DND-41 (cell line): ENCODE measurements around the gene ZNF280A.

Experiments
- EZH2 ChIP-seq: IDR thresholded peaks from 3 replicates; pipeline ENCODE4 v1.6.1; 2012; ENCODE audit warnings: borderline replicate concordance, low read depth, mild to moderate bottlenecking, moderate library complexity, low read length, inconsistent platforms; ENCODE audit not compliant: severe bottlenecking
- TF ChIP-seq, protein P1 (sequence below): IDR thresholded peaks from 2 replicates; pipeline ENCODE4 v1.5.1; 2012; ENCODE audit warnings: borderline replicate concordance, low read length, moderate library complexity, mild to moderate bottlenecking; ENCODE audit not compliant: poor library complexity, severe bottlenecking; ENCODE audit errors: extremely low read depth

DNA sequence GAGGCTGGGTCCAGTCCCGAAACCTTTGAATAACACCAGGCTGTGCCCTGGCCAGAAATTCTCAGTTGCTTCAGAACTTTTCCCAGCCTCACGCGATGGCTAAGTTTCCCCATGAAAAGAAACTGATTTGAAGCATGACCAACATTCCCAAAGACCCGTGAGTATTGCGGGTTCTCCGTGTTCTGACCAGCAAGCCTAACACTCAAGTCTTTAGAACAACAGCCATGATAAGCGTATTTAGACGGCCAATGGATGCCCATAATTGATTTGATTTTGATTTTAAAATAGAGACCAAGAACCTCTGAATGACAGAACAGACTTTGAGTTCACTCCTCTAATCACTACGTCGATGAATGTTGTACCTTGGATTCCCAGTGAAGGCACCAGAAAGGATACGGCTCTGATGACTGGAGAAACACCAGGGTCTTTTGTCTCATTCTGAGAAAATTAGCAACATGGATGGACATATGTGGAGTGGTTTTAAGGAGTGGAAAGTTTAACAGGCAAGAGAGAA is 55.5 kb downstream of the ZNF280A start:
- TF ChIP-seq, protein P1, sequence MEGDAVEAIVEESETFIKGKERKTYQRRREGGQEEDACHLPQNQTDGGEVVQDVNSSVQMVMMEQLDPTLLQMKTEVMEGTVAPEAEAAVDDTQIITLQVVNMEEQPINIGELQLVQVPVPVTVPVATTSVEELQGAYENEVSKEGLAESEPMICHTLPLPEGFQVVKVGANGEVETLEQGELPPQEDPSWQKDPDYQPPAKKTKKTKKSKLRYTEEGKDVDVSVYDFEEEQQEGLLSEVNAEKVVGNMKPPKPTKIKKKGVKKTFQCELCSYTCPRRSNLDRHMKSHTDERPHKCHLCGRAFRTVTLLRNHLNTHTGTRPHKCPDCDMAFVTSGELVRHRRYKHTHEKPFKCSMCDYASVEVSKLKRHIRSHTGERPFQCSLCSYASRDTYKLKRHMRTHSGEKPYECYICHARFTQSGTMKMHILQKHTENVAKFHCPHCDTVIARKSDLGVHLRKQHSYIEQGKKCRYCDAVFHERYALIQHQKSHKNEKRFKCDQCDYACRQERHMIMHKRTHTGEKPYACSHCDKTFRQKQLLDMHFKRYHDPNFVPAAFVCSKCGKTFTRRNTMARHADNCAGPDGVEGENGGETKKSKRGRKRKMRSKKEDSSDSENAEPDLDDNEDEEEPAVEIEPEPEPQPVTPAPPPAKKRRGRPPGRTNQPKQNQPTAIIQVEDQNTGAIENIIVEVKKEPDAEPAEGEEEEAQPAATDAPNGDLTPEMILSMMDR, result no peak
- no peak for TF ChIP-seq EZH2
